GM18499 (cell line): ENCODE results near the gene NTSR1.
"Not testable (repeated sequence)": the region's sequence is repeated elsewhere in the genome, so short reads cannot be mapped to it uniquely, and the experiment has no call there.

ENCODE experiments used
- ATAC-seq: cut with Tn5 transposase; IDR thresholded peaks from one replicate; pipeline ENCODE4 v1.9.1; 2021; ENCODE audit warnings: moderate number of reproducible peaks; ENCODE audit not compliant: insufficient read depth, unreplicated experiment

Gene NTSR1

DNA sequence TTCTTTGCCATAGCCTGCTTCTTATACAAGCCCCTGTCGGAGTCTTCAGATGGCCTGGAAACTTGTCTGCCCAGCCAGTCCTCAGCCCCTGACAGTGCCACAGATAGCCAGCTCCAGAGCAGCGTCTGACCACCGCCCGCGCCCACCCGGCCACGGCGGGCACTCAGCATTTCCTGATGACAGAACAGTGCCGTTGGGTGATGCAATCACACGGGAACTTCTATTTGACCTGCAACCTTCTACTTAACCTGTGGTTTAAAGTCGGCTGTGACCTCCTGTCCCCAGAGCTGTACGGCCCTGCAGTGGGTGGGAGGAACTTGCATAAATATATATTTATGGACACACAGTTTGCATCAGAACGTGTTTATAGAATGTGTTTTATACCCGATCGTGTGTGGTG is 36.9 kb upstream of the NTSR1 start:
- ATAC-seq: no peak

DNA sequence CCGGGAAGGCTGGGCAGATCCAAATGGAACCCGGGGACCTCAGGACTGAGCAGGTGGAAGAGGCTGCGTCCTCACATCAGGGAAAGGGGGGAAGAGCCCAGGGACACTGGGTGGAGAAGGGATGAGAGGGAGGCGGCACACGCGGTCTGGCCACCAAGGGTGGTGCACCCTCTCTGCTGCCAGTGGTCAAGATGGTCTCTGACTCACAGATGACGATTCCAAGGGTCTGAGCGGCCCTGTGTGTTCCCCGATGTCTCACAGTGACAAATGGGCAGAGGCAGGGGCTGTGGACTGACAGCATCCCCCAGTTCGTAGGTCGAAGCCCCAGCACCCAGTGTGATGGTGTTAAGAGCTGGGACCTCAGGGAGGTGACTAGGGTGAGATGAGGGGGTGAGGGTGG is 34.3 kb upstream of the NTSR1 start:
- ATAC-seq: no peak

DNA sequence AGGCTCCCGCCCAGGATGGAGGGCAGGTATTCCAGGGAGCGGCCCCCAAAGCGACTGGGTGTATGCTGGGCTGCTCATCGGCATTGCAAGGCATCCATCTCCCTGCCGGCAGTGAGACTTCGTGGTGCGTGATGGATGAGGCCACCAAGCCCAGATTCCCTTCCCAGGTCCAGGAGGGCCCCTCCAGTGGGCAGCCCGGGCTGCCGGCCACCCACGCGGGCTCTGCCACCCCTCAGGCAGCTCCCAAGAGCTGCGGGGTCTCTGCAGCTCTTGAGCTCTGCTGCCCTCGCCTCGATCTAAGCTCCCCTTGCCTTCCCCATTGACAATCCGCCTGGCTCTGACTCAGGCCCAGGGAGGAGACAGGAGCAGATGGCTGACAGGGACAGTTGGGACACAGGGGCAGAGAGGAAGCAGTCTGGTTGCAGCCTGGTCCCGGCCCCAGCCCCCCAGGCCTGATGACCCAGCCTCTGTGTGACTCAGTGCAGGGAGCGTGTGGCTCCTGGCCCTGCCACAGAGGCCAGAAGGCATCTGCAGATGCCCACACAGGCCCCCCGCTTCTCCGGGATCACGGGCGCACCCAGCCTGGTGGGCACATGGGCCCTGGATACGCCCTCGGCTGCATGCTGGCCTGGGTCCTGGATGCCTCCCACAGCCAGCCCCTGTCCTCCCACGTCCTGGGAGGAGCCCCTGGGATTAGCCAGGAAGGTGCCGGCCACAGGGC is 33.3 kb upstream of the NTSR1 start:
- no peak for ATAC-seq

DNA sequence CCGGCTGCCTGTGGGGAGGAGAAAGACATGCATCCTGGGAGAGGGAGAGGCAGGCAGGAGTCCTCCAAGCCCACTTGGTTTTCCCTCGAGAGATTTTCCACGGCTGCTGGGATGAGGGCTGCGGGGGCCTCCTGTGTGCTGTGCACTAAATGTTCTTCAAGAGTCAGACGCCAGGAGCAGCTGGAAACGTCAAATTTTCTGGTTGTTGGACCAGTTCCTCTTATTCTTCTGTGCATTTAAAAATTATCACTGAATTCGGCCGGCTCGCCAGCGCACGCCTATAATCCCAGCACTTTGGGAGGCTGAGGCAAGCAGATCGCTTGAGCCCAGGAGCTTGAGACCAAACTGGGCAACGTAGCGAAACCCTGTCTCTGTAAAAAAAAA is 32.8 kb upstream of the NTSR1 start:
- no peak for ATAC-seq

DNA sequence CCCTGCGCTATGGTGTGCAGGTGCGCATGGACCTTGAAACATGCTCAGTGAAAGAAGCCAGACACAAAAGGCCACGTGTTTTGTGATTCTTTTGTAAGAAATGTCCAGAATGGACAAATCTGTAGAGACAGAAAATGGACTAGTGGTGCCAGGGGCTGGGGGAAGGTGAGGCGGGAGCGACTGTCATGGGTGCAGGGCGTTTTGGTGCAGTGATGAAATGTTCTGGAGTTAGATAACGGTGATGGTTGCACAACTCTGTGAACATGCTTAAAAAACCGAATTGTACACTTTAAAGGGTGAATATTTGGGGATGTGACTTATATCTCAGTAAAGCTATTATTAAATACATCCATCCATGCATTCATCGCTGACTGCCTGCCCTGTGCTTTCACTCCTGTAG is 31.7 kb upstream of the NTSR1 start:
- ATAC-seq: no peak

DNA sequence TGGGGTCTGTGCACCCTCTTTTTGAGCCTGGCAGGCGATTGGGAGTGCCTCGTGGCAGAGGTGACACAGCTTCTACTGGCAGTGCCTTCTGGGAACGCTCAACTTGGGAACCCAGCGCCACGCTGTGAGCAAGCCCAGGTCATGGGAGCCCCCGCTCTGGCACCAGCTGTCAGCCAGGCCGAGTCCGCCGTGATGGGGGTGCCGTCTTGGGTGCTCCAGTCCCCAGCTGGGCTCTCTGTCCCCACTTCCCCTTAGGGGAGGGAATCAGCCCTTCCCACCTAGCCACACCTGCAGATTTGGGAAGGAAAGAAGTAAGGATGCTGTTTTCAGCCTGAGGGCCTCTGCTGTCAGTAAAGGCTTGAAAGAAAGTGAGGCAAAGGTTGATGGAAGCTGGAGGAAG is 31.0 kb upstream of the NTSR1 start:
- no peak for ATAC-seq

DNA sequence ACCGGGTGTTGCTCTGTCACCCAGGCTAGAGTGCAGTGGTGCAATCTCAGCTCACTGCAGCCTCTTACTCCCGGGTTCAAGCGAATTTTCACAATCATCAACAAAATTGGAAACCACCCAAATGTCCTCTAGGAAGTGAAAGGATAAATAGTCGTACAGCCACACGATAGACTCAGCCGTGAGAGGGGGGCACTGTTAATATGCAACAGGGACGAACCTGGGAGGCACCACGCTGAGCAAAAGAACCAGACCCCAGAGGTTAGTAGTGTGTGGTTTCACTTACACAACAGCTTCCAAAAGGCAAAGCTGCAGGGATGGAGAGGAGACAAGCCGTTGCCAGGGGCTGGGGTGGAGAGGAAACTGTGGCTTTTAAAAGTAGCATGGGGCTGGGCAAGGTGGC is 30.1 kb upstream of the NTSR1 start:
- no peak for ATAC-seq

DNA sequence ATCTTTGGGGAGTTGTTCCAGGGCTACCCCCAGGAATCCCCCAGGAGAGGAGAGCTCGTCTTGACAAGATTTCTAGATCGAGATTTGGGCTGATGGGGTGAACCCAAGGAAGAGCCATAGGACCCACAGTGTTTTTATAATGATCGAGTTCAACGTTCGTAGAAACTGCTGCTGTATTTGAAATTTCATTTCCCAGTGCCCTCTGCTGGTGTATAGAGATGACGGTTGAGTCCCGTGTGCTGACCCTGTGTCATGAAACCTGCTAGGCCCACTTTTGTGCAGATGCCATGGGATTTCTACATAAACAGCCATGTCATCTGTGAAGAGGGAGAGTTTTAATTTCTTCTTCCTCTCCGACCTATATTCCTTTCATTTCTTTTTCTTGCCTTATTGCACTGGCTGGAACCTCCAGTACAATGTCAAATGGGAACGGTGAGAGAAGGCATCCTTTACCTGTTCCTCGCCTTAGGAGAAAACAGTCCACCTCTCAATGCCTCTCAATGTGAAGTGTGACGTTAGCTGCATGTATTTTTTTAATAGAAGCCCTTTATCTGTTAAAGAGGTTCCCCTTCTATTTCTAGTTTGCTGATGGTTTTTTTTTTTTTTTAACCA is 28.6 kb upstream of the NTSR1 start:
- no peak for ATAC-seq

DNA sequence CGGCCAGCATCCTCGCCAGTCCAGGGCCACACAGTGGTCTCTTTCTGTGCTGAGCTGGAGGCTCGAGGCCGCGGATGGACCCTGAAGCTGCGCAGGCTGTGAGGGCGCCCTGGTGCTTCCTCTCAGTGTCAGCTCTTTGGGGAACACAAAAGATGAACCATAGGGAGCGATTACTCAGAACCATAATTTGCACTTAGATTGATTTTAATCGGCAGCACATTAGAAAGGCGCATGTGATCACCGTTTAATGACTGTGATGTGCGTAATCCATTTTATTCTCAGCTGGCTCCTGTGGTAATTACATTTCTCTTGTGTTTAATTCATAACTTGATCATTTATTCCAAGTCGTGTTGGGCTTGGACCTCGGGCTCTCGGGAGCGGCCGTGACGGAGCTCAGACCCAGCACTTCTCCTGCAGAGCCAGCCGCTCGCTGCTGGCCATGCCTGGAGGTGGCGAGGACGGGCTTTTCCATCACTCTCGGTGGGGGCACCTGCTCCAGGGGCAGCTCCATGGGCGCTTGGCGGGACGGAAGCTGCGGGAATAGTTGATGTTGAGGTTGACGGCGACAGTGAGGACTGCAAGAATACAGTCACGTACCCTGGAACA is 25.6 kb upstream of the NTSR1 start:
- no peak for ATAC-seq

DNA sequence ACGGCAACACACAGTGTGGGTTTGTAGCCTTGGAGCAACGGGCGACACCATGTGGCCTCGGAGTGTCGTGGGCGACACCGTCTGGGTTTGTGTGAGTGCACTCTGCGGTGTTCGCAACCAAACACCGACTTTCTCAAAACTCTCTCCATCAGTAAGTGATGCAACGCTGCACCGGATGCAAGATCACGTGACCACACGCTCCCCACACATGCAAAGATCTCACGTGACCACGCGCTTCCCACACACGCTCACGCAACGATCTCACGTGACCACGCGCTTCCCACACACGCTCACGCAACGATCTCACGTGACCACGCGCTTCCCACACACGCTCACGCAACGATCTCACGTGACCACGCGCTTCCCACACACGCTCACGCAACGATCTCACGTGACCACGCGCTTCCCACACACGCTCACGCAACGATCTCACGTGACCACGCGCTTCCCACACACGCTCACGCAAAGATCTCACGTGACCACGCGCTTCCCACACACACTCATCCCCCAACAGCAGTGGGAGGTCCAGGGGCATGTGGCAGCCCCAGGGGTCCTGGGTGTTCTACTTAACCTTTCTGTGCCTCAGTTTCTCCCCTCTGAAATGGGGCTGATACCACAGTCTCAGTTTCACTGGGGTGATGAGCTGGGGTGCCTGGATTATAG is 24.8 kb upstream of the NTSR1 start:
- ATAC-seq: not testable (repeated sequence)

DNA sequence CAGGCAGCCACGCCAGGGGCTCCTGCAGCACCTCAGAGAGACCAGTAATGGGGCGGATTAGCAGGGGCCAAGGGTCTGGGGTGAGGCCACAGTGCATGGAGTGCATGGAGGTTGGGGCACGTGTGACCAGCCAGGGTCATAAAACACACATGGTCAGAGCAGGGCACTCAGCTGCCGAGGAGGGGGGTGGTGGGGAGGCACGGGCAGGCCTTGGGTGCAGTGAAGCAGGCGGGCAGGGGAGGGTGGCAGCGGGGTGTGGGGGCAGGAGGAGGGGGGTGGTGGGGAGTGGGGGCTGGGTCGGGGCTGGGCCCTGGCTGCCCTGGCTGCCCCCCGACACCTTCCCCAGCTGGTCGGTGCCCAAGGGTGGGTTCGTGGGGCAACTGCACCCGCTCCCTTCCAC is 23.7 kb upstream of the NTSR1 start:
- ATAC-seq: no peak

DNA sequence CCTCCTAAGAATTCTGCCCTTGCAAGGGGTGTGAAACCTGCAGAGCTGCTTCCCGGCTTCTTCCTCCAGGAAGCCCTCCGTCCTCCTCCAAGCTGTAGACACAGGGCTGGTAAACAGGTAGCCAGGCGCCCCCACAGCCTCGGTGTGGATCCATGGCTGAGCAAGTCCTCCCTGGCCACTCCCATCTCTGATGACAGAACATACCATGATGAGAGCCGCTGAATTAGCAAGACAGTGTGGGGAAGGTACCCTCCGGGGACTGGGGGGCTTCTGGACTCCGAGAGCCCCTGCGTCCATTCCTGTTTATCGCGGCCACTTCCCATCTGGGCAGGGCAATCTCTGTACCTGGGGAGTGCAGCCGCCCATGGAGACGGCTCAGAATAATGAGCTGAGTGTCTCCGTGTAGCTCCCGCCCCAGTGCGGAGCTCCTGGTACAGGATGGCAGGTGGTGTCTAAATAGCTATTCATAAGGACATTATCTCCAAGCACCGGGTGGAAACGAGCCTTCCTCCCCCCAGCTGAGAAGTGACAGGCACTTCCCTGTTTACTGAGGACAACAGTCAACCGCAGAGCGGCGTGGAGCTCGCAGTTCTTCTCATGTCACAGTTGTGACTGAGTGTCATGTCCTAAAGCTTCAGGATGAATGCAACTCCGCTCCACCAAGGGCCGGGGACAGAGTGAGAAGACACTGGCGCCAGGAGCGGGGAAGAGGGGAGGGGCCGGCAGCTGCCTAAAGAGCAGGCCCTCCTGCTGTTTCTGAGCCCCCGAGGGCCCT is 22.7 kb upstream of the NTSR1 start:
- no peak for ATAC-seq

DNA sequence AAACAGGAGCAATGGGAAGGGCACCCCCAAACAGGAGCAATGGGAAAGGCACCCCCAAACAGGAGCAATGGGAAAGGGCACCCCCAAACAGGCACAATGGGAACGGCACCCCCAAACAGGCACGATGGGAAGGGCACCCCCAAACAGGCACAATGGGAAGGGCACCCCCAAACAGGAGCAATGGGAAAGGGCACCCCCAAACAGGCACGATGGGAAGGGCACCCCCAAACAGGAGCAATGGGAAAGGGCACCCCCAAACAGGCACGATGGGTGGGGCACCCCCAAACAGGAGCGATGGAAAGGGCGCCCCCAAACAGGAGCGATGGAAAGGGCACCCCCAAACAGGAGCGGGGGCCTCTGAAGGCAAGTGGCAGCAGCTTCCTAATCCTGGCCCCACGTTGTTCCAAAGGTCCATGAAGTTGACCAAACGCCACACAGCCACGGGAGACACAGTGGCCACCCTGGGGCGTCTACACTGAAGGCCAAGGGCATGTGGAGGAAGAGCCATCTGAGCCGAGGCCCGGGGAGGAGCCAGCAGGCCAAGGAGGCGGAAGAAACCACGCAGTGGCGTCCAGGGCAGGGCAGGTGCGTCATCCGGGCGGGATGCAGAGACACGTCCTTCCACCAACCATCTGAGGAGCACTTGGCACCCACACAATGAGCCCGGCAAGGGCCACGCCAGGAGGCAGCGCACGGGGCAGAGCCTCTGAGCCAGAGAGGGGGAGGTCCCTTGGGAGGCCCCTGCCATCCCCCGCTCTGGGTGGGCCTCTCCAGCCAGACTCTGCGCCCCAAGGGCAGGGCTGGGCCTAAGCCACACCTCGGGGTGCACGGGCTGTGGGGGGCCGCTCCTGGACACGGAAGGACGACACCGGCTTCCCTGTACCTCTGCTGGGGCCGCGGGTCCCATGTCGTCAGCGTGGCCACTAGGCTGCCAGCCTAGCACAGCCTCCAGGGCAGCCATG is 21.5 kb upstream of the NTSR1 start:
- ATAC-seq: no peak

DNA sequence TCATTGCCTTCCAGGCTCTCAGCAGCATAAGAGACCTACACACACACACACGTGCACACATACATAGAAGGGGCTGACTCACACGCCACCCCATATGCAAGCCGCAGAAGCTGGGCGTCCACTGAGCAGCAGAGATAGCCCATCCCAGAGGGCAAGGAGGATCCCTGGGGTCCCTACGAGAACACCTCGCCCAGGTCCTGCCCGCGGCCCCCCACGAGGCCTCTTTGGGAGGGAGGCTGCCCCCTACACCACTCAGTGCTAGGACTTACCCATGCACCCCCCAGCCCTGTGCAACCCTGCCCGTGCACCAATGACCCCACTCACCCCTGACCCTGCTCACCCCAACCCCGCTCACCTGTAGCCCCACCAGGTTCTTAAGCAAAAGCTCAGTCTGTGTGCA is 20.6 kb upstream of the NTSR1 start:
- no peak for ATAC-seq

DNA sequence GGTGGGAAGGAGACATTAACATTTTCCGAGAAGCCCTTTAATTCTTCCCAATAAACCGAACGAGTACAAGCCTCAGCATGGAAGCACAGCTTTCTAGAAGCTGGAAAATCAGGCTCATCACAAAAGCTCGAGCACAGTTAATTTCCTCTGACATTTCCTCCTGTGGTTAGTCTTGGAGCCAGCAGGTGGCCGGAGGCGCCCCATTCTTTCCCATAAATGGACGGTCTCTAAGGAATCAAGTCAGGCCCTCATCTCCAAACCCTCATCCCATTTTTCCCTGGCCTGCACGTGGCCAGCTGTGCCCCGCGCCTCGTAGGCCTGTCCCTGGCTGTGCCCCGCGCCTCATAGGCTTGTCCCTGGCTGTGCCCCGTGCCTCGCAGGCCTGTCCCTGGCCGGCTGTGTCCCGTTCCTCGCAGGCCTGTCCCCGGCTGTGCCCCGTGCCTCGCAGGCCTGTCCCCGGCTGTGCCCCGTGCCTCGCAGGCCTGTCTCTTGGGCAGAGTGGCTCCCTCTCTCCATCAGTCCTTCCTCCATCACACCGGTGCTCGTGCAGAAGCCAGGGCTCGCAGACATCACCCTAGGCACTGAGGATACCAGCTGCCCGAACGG is 19.7 kb upstream of the NTSR1 start:
- ATAC-seq: no peak

DNA sequence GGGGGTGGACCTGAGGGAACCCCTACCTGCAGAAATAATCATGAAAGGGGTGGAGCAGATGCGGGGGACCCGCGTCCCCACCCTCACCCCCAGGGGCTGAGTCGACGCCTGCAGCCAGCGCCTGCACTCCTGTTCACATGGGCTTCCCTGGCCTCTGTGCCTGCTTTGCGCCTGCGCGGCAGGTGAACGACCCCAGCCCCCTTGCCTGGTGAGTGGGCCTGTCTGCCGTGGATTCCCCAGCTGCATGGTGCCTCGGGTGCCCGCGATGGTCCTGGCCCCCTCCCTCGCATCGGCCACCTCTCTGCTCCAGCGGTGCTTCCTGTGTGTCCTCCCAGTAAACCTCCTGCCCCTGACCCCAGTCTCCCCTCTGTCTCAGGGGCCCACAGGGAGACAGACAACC is 18.8 kb upstream of the NTSR1 start:
- ATAC-seq: no peak

DNA sequence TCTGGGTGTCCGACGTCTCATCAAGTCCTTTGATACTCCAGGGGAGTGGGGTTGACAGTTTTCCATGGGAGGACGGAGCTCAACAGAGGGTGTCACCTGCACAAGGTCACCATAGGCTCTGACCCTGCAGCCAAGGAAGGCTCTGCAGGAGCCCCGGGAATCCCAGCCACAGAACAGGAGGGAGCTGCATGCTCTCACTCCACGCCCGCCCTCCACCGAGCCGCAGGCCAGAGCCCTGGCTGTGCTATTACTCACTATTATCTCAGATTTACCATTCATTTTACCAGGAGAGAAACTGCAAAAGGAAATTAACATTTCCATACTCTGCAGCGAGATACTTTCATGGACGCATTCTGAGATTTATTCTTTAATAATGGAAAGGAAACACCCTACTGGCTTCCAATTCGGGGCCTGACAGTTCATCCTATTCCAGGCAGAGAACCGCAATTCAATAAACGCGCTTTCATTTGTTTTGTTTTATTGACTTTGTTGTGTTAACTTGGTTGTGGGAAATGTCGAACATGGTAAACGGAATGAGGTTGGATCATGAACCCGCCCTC is 18.3 kb upstream of the NTSR1 start:
- no peak for ATAC-seq

DNA sequence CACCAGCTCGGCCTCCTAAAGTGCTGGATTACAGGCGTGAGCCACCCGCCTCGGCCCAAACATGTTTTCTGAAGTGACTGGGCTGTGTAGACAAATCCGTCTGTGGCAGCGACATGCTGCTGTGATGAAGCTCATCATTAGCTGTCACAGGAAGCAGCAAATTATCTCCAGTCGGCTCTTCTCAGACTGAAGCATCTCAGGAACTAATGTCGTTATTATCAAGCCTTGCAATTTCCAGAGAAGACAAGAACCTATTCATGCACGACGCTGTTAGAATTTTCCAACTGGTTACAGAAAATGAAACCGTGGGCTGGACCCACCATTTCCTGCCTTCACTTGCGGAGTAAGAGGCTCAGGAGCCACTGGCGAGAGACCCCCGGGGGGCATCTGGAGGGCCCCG is 17.1 kb upstream of the NTSR1 start:
- no peak for ATAC-seq

DNA sequence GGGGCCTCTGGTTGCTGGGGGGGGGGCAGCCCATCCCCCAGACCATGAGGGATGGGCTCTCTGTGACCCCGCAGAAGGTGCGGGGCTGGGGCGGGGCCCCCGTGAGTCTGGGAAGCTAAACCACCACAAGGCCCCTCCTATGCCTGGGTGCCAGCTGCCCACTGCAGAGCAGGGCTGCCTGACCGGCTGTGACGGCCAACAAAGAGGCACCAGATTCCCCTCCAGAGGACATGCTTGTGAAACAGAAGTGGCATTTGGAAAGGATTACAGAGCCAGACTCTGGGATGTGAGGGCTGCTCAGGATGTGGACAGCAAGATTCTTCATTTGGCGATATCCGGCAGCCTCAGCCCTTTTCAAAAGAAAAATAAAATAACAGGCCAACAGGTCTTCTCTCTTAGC is 16.5 kb upstream of the NTSR1 start:
- no peak for ATAC-seq
